Neural cell (in vitro differentiated cells): ENCODE data around the gene TEX9. TPM values are rescaled to one million over a fixed set of nuclear protein-coding genes. Genes with fewer than 3 reads are reported as not detected.

ENCODE experiments used
- H2AFZ ChIP-seq: fragments of 200-600, 300-800 bp; sonication (generic), shearing (Covaris generic); 2 replicates; pipeline ENCODE4 v1.6.0; 2014; ENCODE audit warnings: low read depth, mild to moderate bottlenecking, antibody characterized with exemption, low read length, moderate library complexity
- H3F3A ChIP-seq: fragments of 200-600 bp; shearing (Covaris generic); 2 replicates; pipeline ENCODE4 v1.6.1; 2016; ENCODE audit warnings: mild to moderate bottlenecking, moderate library complexity, mixed read lengths, antibody characterized with exemption, low read length; ENCODE audit not compliant: insufficient read depth, poor library complexity, severe bottlenecking
- H3K27ac ChIP-seq: fragments of 200-600, 300-800 bp; sonication (generic), shearing (Covaris generic); 2 replicates; pipeline ENCODE4 v1.5.1; 2014; ENCODE audit warnings: mild to moderate bottlenecking, low read length, moderate library complexity
- H3K27me3 ChIP-seq: fragments of 300-800, 200-600 bp; sonication (generic), shearing (Covaris generic); 2 replicates; pipeline ENCODE4 v1.6.0; 2014; ENCODE audit warnings: mild to moderate bottlenecking, low read depth, low read length, moderate library complexity; ENCODE audit not compliant: insufficient read depth
- H3K36me3 ChIP-seq: fragments of 300-800, 200-600 bp; sonication (generic), shearing (Covaris generic); 2 replicates; pipeline ENCODE4 v1.5.1; 2014; ENCODE audit warnings: mild to moderate bottlenecking, antibody characterized with exemption, low read length, moderate library complexity; ENCODE audit not compliant: insufficient read depth
- H3K4me2 ChIP-seq: fragments of 300-800, 200-600 bp; sonication (generic), shearing (Covaris generic); 2 replicates; pipeline ENCODE4 v1.6.0; 2014; ENCODE audit warnings: mild to moderate bottlenecking, low read length
- H3K4me3 ChIP-seq: fragments of 300-800, 200-600 bp; sonication (generic), shearing (Covaris generic); 2 replicates; pipeline ENCODE4 v1.5.1; 2014; ENCODE audit warnings: mild to moderate bottlenecking, low read length, moderate library complexity
- H3K79me2 ChIP-seq: fragments of 200-600 bp; shearing (Covaris generic); replicated peaks from 2 replicates; pipeline ENCODE4 v1.6.0; 2014; ENCODE audit warnings: mild to moderate bottlenecking, low read length, moderate library complexity; ENCODE audit not compliant: insufficient read depth
- H3K9ac ChIP-seq: fragments of 300-800, 200-600 bp; sonication (generic), shearing (Covaris generic); 2 replicates; pipeline ENCODE4 v1.6.1; 2016; ENCODE audit warnings: mild to moderate bottlenecking, low read length, mixed read lengths
- H3K9me2 ChIP-seq: fragments of 200-600 bp; shearing (Covaris generic); 2 replicates; pipeline ENCODE4 v1.6.1; 2016; ENCODE audit warnings: mild to moderate bottlenecking, low read length, mixed read lengths; ENCODE audit not compliant: insufficient read depth
- H3K9me3 ChIP-seq: fragments of 200-600, 300-800 bp; sonication (generic), shearing (Covaris generic); 2 replicates; pipeline ENCODE4 v1.6.1; 2016; ENCODE audit warnings: mild to moderate bottlenecking, mixed run types, low read length, moderate library complexity, mixed read lengths
- H4K20me1 ChIP-seq: fragments of 200-600 bp; shearing (Covaris generic); 2 replicates; pipeline ENCODE4 v1.6.1; 2016; ENCODE audit warnings: mild to moderate bottlenecking, mixed run types; ENCODE audit not compliant: insufficient read depth
- EP300 ChIP-seq: fragments of 450-650 bp; conservative IDR thresholded peaks from 2 replicates; pipeline ENCODE4 v1.6.1; 2014; ENCODE audit warnings: antibody characterized with exemption, mild to moderate bottlenecking, moderate library complexity; ENCODE audit not compliant: poor library complexity, severe bottlenecking
- EZH2 ChIP-seq: fragments of 200-600, 300-800 bp; shearing (Covaris generic), sonication (generic); IDR thresholded peaks from 2 replicates; pipeline ENCODE4 v1.6.1; 2014; ENCODE audit warnings: antibody characterized with exemption, low read length, borderline replicate concordance, mild to moderate bottlenecking; ENCODE audit not compliant: insufficient read depth, poor library complexity, severe bottlenecking
- POLR2AphosphoS5 ChIP-seq: IDR thresholded peaks from 2 replicates; pipeline ENCODE4 v1.6.1; 2012
- SMC3 ChIP-seq: fragments of 450-650 bp; conservative IDR thresholded peaks from 2 replicates; pipeline ENCODE4 v1.6.1; 2014; ENCODE audit warnings: antibody characterized with exemption, mild to moderate bottlenecking, moderate library complexity; ENCODE audit not compliant: poor library complexity
- TAF1 ChIP-seq: IDR thresholded peaks from 2 replicates; pipeline ENCODE4 v1.6.1; 2012; ENCODE audit warnings: low read depth
- polyA plus RNA-seq: library from polyadenylated mRNA; depleted of rRNA; stranded (reverse); fragments of >200 nt; gene quantifications from 2 replicates; pipeline ENCODE4 v1.2.3, GENCODE V29; 2014
- TF ChIP-seq, protein P1 (sequence below): IDR thresholded peaks from 2 replicates; pipeline ENCODE4 v1.6.1; 2012; ENCODE audit warnings: borderline replicate concordance
- TF ChIP-seq, protein P2 (sequence below): fragments of 450-650 bp; IDR thresholded peaks from 2 replicates; pipeline ENCODE4 v1.5.1; 2014; ENCODE audit warnings: antibody characterized with exemption, mild to moderate bottlenecking, moderate library complexity; ENCODE audit not compliant: poor library complexity, severe bottlenecking

Gene TEX9
- polyA plus RNA-seq, 1 donor from 2014 or later, result 23.6 TPM

DNA sequence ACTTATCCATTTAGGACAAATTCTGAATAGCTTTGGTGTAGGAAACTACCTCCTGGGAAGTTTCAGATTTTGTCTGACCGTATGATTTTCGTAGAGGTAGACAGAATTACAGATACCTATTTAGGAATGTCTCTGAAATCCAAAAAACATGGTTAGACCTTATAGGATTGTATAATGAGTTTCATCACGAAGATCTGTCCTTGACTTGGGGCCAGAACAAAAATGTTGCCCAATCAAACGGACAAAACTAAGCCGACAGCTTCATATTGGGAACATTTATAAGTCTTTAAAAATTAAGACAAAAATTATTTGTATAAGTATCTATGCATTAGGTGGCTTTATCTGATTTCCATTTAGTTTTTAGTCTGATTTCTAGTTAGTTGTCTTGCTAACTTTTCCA is 67.1 kb downstream of the TEX9 start:
- H3K4me3 ChIP-seq, result no peak overlapping the region
- H3K4me2 ChIP-seq, result no peak overlapping the region
- TF ChIP-seq SMC3 (no peak), EP300 (no peak), TAF1 (no peak), EZH2 (no peak), POLR2AphosphoS5 (no peak)
- TF ChIP-seq, protein P1, sequence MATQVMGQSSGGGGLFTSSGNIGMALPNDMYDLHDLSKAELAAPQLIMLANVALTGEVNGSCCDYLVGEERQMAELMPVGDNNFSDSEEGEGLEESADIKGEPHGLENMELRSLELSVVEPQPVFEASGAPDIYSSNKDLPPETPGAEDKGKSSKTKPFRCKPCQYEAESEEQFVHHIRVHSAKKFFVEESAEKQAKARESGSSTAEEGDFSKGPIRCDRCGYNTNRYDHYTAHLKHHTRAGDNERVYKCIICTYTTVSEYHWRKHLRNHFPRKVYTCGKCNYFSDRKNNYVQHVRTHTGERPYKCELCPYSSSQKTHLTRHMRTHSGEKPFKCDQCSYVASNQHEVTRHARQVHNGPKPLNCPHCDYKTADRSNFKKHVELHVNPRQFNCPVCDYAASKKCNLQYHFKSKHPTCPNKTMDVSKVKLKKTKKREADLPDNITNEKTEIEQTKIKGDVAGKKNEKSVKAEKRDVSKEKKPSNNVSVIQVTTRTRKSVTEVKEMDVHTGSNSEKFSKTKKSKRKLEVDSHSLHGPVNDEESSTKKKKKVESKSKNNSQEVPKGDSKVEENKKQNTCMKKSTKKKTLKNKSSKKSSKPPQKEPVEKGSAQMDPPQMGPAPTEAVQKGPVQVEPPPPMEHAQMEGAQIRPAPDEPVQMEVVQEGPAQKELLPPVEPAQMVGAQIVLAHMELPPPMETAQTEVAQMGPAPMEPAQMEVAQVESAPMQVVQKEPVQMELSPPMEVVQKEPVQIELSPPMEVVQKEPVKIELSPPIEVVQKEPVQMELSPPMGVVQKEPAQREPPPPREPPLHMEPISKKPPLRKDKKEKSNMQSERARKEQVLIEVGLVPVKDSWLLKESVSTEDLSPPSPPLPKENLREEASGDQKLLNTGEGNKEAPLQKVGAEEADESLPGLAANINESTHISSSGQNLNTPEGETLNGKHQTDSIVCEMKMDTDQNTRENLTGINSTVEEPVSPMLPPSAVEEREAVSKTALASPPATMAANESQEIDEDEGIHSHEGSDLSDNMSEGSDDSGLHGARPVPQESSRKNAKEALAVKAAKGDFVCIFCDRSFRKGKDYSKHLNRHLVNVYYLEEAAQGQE, result no peak
- TF ChIP-seq, protein P2, sequence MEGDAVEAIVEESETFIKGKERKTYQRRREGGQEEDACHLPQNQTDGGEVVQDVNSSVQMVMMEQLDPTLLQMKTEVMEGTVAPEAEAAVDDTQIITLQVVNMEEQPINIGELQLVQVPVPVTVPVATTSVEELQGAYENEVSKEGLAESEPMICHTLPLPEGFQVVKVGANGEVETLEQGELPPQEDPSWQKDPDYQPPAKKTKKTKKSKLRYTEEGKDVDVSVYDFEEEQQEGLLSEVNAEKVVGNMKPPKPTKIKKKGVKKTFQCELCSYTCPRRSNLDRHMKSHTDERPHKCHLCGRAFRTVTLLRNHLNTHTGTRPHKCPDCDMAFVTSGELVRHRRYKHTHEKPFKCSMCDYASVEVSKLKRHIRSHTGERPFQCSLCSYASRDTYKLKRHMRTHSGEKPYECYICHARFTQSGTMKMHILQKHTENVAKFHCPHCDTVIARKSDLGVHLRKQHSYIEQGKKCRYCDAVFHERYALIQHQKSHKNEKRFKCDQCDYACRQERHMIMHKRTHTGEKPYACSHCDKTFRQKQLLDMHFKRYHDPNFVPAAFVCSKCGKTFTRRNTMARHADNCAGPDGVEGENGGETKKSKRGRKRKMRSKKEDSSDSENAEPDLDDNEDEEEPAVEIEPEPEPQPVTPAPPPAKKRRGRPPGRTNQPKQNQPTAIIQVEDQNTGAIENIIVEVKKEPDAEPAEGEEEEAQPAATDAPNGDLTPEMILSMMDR, result no peak
- H3K9me3 ChIP-seq, result no peaks in the 10 kb centered on the region
- no peak overlapping the region for H2AFZ ChIP-seq
- no peaks in the 10 kb centered on the region for H3K27me3 ChIP-seq
- no peak overlapping the region for H3K27ac ChIP-seq
- H3K36me3 ChIP-seq, result no peaks in the 10 kb centered on the region
- no peaks in the 10 kb centered on the region for H3K9me2 ChIP-seq
- no peaks in the 10 kb centered on the region for H3K79me2 ChIP-seq
- no peaks in the 10 kb centered on the region for H4K20me1 ChIP-seq
- H3F3A ChIP-seq, result no peaks in the 10 kb centered on the region
- no peak overlapping the region for H3K9ac ChIP-seq

DNA sequence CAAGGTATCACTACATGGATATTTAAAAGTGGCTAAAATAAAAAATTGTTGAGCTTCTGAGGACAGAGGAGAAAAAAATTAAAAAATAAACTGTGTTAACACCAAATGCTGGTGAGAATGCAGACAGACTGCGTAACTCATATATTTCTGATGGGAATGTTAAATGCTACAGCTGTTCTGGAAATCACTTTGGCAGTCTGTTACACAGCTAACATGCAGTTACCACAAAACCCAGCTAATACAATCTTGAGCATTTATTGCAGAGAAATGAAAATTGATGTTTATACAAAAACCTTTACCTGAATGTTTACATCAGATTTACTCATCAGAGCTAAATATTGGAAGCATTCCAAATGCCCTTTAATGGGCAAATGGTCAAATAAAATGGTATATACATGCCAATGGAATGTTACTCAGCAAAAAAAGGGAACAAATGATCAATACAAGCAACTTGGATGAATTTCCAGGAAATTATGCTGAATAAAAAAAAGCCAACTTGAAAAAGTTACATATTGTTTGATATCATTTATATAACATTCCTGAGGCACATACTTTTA is 75.1 kb downstream of the TEX9 start:
- no peak overlapping the region for H3K4me3 ChIP-seq
- H3K79me2 ChIP-seq, result no peaks in the 10 kb centered on the region
- H3K9me2 ChIP-seq, result no peaks in the 10 kb centered on the region
- no peaks in the 10 kb centered on the region for H4K20me1 ChIP-seq
- no peaks in the 10 kb centered on the region for H3K27me3 ChIP-seq
- H3K27ac ChIP-seq, result no peak overlapping the region
- H3K9ac ChIP-seq, result no peak overlapping the region
- H3F3A ChIP-seq, result no peaks in the 10 kb centered on the region
- peaks cover 2% of the 10 kb centered on the region for H3K9me3 ChIP-seq
- no peak overlapping the region for H3K4me2 ChIP-seq
- no peak overlapping the region for H2AFZ ChIP-seq
- H3K36me3 ChIP-seq, result no peaks in the 10 kb centered on the region
- TF ChIP-seq, protein P2, result no peak
- TF ChIP-seq, protein P1, result no peak
- TF ChIP-seq TAF1 (no peak), POLR2AphosphoS5 (no peak), EP300 (no peak), SMC3 (no peak)
